GM19099 (cell line): Measurements from ENCODE around the gene SLC12A4.
A peak's percentile ranks its signal among the peaks of the same experiment; 100 is the strongest.

ENCODE experiments used
- POLR2A ChIP-seq: IDR thresholded peaks from 3 replicates; pipeline ENCODE4 v1.6.1; 2011; ENCODE audit warnings: low read depth; ENCODE audit not compliant: insufficient read length; ENCODE audit errors: extremely low read depth

SLC12A4 gene

DNA sequence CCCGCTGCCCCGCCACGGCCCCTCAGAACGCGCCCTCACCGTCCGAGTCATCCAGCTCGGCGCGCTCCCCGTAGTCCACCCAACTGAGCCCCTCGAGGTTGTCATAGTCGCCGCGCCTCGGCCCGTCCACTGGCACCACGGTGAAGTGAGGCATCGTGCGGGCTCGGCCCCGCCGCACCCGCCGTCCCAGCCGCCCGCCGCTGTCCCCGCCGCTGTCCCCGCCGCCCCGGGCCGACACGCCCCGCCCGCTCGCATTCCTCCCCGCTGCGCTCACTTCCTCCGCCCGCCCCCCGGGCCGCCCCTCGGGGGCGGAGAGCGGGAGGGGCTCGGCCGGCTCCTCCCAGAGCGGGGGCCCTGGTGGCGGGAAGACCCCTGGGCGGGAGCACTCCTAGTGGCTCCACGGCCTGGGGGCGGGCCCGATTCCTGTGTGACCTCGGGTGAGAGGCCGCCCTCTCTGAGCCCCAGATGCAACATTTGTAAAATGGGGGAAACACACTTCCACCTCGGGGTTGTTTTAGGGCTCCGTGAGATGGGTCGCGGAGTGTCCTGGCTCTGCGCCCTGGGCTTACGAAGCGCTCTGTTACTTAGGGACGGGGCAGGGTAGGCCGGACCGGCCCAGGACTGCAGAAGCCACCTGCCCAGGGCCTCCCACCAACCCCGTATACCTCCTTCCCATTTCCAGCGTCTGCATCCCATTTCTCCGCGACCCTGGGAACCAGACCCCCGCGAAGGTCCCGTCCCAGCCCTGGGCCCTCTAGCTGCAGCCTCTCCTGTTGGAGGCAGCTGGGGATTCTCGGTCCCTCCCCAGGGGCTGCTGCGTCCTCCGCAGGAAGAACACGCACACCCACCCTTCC lies at the start of gene SLC12A4:
Gene SLC12A4, minus strand, starts transcription at position 238 of the 854 bp plus-strand sequence. Its CDS starts 84 bp downstream, at position 154.
- TF ChIP-seq POLR2A: peak; percentile 60

- no peak for TF ChIP-seq POLR2A
These were observed 47.2 kb upstream of the SLC12A4 start, which contains the start of gene DPEP2NB for GRCh38 chr16:68015681-68016080. TSS of gene DPEP2NB (minus strand) at chr16:68015911. CDS start at chr16:68015770, 141 bp downstream.

DNA sequence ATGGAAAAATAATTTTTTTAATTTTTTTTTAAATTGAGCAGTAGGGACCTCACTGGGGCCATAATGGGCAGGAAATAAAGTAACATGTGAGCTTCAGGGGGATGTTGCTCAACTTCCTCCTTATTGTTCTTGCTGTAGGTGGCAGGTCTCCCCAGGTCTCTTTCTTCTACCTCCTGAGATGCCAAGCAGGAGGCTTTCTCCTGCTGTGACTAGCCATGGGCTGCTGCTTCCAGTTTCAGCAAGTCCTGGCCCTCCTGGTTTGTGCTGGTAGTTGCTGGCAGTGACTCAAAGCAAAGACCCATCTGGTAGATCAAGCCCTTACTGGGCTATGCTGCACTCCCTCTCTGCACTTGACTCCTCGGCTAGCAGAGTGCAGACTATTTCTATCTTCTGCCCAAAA lies 45.0 kb upstream of the SLC12A4 start:
- no peak for TF ChIP-seq POLR2A

GRCh38 chr16:68009157-68009735 lies 40.8 kb upstream of the SLC12A4 start:
- no peak for TF ChIP-seq POLR2A

GRCh38 chr16:68005786-68006286 lies 37.4 kb upstream of the SLC12A4 start:
- no peak for TF ChIP-seq POLR2A

- no peak for TF ChIP-seq POLR2A
These were observed 36.8 kb upstream of the SLC12A4 start for GRCh38 chr16:68005211-68005610.

DNA sequence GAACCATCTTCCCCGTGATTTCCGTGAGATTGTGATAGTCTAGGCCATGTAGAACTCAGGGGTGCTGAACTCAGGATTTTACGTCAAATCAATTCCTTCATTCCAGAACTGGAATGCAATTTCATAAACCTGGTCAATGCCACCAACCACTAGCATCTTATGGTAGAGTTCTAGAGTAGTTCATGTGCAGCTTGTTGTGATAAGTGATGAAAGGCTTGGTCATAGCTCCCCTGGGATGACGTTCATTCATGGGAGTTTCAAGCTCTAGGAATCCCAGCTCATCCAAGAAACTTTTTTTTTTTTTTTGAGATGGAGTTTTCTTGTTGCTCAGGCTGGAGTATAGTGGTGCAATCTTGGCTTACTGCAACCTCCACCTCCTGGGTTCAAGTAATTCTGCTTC lies 34.6 kb upstream of the SLC12A4 start:
- TF ChIP-seq POLR2A: no peak

DNA sequence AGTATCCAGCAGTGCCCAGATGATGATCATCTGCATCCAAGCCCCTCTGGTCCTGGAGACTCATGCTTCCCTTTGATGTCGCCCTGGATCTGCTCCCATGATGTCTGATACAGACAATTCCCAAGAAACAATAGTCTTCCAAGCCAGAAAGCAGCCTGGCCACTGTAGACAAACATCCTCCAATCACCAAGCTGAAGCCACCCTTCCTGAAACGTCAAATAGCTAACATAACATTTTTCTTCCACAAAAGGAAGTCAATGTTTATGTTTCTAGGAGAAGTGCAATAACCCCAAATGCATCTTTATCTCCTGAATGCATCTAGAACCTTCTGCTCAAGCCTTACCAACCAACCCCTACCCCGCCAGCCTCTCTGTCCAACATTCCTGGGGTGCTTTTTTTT lies 32.0 kb upstream of the SLC12A4 start:
- no peak for TF ChIP-seq POLR2A

- no peak for TF ChIP-seq POLR2A
These were observed 31.5 kb upstream of the SLC12A4 start for GRCh38 chr16:67999985-68000384.

DNA sequence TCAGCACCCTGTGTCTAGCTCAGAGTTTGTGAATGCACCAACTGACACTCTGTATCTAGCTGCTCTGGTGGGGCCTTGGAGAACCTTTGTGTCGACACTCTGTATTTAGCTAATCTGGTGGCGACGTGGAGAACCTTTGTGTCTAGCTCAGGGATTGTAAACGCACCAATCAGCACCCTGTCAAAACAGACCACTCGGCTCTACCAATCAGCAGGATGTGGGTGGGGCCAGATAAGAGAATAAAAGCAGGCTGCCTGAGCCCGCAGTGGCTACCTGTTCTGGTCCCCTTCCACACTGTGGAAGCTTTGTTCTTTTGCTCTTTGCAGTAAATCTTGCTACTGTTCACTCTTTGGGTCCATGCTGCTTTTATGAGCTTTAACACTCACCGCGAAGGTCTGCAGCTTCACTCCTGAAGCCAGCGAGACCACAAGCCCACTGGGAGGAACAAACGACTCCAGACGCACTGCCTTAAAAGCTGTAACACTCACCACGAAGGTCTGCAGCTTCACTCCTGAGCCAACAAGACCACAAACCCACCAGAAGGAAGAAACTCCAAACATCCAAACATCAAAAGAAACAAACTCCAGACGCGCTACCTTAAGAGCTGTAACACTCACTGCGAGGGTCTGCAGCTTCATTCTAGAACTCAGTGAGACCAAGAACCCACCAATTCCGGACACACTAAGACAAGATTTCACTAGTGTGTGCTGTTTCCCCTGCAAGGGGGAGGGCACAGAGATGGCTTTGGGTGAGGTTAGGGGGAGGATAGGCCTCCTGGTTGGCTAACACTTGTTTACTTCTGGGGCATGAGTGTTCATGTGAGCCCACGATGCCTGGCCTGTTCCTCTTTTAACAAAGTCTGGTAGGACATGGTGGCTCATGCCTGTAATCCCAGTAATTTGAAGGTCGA lies 30.6 kb upstream of the SLC12A4 start, which contains the start of gene DPEP2:
Gene DPEP2, minus strand, starts transcription at position 706 of the 910 bp plus-strand sequence. CDS start 6,272 bp downstream, outside the sequence.
- peak; percentile 28 for TF ChIP-seq POLR2A

GRCh38 chr16:67996666-67997065 lies 28.2 kb upstream of the SLC12A4 start:
- no peak for TF ChIP-seq POLR2A

GRCh38 chr16:67995423-67995822 lies 27.0 kb upstream of the SLC12A4 start:
- no peak for TF ChIP-seq POLR2A

DNA sequence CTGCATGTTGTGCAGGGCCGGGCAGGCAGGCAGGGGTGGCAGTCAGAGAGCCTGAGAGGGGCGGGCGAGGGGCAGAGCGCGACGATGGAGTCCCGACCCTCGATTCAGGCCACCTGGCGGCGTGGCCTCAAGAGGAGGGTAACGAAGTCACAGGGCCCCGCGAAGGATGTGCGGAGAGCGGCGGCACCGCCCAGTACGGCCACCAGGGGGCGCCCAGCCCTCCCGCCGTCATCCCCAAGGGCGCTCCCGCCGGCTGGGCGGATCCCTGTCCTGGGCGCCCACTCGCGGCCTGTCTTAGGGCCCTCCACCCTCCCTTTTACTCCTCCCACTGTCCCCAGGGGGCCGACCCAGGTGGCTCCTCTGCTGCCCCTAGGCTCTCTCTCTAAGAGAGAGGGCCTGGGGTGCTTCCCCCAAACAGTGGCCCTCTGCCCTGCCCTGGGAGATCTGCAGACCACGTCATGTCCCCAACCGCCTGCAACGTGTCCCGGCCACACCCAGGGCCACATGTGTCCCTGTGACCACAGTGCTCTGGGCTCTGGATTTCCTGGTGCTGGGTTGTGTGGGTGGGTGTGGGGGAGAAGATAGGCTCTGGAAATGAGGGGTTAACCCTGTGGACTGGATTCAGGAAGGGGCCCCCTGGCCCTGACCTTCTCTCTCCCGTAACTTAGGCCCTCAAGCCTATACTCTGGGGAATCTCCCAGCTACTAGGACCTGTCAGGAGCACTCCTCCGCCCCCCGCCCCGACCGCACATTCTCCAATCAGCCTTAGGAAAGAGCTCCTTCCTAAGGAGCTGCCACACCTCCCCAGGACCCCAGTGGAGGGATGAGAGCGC lies 25.0 kb upstream of the SLC12A4 start:
- peak; percentile 44 for TF ChIP-seq POLR2A

DNA sequence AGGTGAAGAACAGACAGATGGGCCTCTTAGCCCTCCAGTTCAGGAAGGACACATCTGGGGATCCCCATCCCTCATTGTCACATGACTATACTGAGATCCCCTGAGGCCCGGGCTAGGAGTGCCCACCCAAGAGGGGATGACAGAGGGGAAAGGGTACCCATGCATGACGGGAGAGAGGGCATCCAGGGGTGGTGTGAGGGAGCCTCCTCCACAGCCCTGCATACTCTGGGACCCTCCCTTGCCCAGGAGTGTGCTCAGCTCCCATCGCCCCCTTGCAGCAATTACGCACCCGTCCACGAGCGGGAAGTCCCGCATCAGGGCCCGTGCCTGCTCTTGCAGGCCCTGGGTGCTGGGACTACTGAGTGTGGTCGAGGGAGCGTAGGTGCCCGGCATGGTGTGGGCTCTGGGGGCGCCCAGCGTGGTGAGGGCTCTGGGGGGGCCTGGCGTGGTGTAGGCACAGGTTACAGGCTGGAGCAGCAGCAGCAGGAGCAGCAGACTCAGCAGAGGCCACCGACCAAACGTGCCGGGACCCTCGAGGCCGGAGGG lies 24.3 kb upstream of the SLC12A4 start:
- no peak for TF ChIP-seq POLR2A
